SK-N-SH treated with all-trans-retinoic acid at 6 μM for 48 hours (cell line): ENCODE measurements around the gene CBLL2.

Experiments
- ATAC-seq: fragments of 200-7000 bp; cut with Tn5 transposase; 3 replicates; pipeline ENCODE4 v1.9.1; 2020; ENCODE audit warnings: mild to moderate bottlenecking, moderate library complexity
- ARNTL ChIP-seq: fragments of 450-650 bp; formaldehyde crosslinking; IDR thresholded peaks from 2 replicates; pipeline ENCODE4 v1.5.0; 2020; ENCODE audit warnings: low read depth, mild to moderate bottlenecking, moderate library complexity, borderline replicate concordance
- BACH2 ChIP-seq: fragments of 250-450 bp; sonication (Bioruptor Pico); IDR thresholded peaks from 2 replicates; pipeline ENCODE4 v1.9.0; 2021; ENCODE audit warnings: mild to moderate bottlenecking, borderline replicate concordance
- CREB5 ChIP-seq: fragments of 250-450 bp; sonication (Bioruptor Pico); IDR thresholded peaks from 2 replicates; pipeline ENCODE4 v1.5.1; 2020; ENCODE audit warnings: low read depth, mild to moderate bottlenecking, moderate library complexity
- CSDC2 ChIP-seq: fragments of 250-450 bp; sonication (Bioruptor Pico); IDR thresholded peaks from 2 replicates; pipeline ENCODE4 v1.5.0; 2020; ENCODE audit warnings: mild to moderate bottlenecking, moderate library complexity
- CSRNP3 ChIP-seq: fragments of 250-450 bp; sonication (Bioruptor Pico); IDR thresholded peaks from 2 replicates; pipeline ENCODE4 v1.5.1; 2021; ENCODE audit warnings: mild to moderate bottlenecking, moderate library complexity
- ESRRG ChIP-seq: fragments of 250-450 bp; sonication (Bioruptor Pico); IDR thresholded peaks from 2 replicates; pipeline ENCODE4 v1.6.1; 2021; ENCODE audit warnings: mild to moderate bottlenecking
- GLIS3 ChIP-seq: fragments of 250-450 bp; sonication (Bioruptor Pico); IDR thresholded peaks from 2 replicates; pipeline ENCODE4 v1.5.0; 2020; ENCODE audit warnings: mild to moderate bottlenecking, moderate library complexity
- ISL1 ChIP-seq: fragments of 250-450 bp; sonication (Bioruptor Pico); IDR thresholded peaks from 2 replicates; pipeline ENCODE4 v2.1.2; 2022; ENCODE audit warnings: mild to moderate bottlenecking, moderate library complexity
- OSR1 ChIP-seq: fragments of 250-450 bp; sonication (Bioruptor Pico); IDR thresholded peaks from 2 replicates; pipeline ENCODE4 v1.8.0; 2022; ENCODE audit warnings: moderate library complexity, mild to moderate bottlenecking, inconsistent platforms
- PATZ1 ChIP-seq: fragments of 250-450 bp; sonication (Bioruptor Pico); IDR thresholded peaks from 2 replicates; pipeline ENCODE4 v1.8.0; 2020; ENCODE audit warnings: mild to moderate bottlenecking, moderate library complexity, borderline replicate concordance
- POU6F1 ChIP-seq: fragments of 250-450 bp; sonication (Bioruptor Pico); IDR thresholded peaks from 2 replicates; pipeline ENCODE4 v1.8.0; 2021; ENCODE audit warnings: low read depth, mild to moderate bottlenecking, moderate library complexity, borderline replicate concordance
- PPARA ChIP-seq: fragments of 250-450 bp; sonication (Bioruptor Pico); IDR thresholded peaks from 2 replicates; pipeline ENCODE4 v1.5.0; 2020; ENCODE audit warnings: mild to moderate bottlenecking, borderline replicate concordance
- RARB ChIP-seq: fragments of 250-450 bp; sonication (Bioruptor Pico); IDR thresholded peaks from 2 replicates; pipeline ENCODE4 v1.8.0; 2021; ENCODE audit warnings: mild to moderate bottlenecking, moderate library complexity
- SNAI2 ChIP-seq: fragments of 250-450 bp; sonication (Bioruptor Pico); IDR thresholded peaks from 2 replicates; pipeline ENCODE4 v1.5.0; 2020; ENCODE audit warnings: mild to moderate bottlenecking, moderate library complexity
- TCF4 ChIP-seq: fragments of 250-450 bp; sonication (Bioruptor Pico); IDR thresholded peaks from 2 replicates; pipeline ENCODE4 v1.8.0; 2021; ENCODE audit warnings: mild to moderate bottlenecking, moderate library complexity, borderline replicate concordance
- TOX ChIP-seq: fragments of 250-450 bp; sonication (Bioruptor Pico); IDR thresholded peaks from 2 replicates; pipeline ENCODE4 v1.8.0; 2021; ENCODE audit warnings: mild to moderate bottlenecking, moderate library complexity, borderline replicate concordance
- TSHZ2 ChIP-seq: fragments of 250-450 bp; sonication (Bioruptor Pico); IDR thresholded peaks from 2 replicates; pipeline ENCODE4 v1.5.0; 2020; ENCODE audit warnings: mild to moderate bottlenecking, moderate library complexity
- ZC3H10 ChIP-seq: fragments of 250-450 bp; sonication (Bioruptor Pico); IDR thresholded peaks from 2 replicates; pipeline ENCODE4 v1.5.1; 2021; ENCODE audit warnings: mild to moderate bottlenecking, moderate library complexity
- ZFP3 ChIP-seq: fragments of 250-450 bp; sonication (Bioruptor Pico); IDR thresholded peaks from 2 replicates; pipeline ENCODE4 v1.5.0; 2020; ENCODE audit warnings: mild to moderate bottlenecking, moderate library complexity
- ZFP30 ChIP-seq: fragments of 450-650 bp; formaldehyde crosslinking; IDR thresholded peaks from 2 replicates; pipeline ENCODE4 v1.5.0; 2022; ENCODE audit warnings: mild to moderate bottlenecking, moderate library complexity
- ZNF565 ChIP-seq: fragments of 450-650 bp; formaldehyde crosslinking; conservative IDR thresholded peaks from 2 replicates; pipeline ENCODE4 v1.5.0; 2020; ENCODE audit warnings: low read depth, mild to moderate bottlenecking, moderate library complexity
- ZNF70 ChIP-seq: fragments of 450-650 bp; formaldehyde crosslinking; IDR thresholded peaks from 2 replicates; pipeline ENCODE4 v1.5.0; 2020; ENCODE audit warnings: mild to moderate bottlenecking, moderate library complexity
- ZNF8 ChIP-seq: fragments of 450-650 bp; formaldehyde crosslinking; IDR thresholded peaks from 2 replicates; pipeline ENCODE4 v1.5.0; 2020; ENCODE audit warnings: mild to moderate bottlenecking, moderate library complexity

CBLL2 gene

DNA sequence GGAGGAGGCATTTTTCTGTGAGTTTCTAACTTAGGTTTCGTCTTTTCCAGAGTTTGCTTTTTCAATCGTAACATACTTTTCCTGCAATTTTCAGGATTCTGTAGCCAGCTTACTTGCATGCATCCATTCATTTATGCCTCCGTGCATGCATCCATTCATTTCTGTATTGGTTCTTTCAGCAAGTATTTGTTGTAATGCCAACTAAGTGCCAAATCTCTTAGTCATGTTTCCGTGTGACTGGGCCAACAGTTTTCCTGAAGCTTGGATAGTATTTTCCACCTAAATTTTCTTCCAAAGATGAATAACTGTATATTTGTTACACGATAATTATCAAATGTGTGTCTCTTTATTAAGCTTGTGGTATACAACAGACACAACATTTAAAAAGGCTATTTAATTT lies 41.5 kb downstream of the CBLL2 start:
- ATAC-seq, result no peak
- no peak for TF ChIP-seq CSRNP3 (CRISPR knock-in tag)
- no peak for TF ChIP-seq TCF4 (CRISPR knock-in tag)
- TF ChIP-seq RARB (CRISPR knock-in tag), result no peak
- TF ChIP-seq BACH2, result no peak
- TF ChIP-seq GLIS3 (CRISPR knock-in tag), result no peak
- no peak for TF ChIP-seq ZNF565
- no peak for TF ChIP-seq ZFP3 (CRISPR knock-in tag)
- TF ChIP-seq ZNF8, result no peak
- TF ChIP-seq ZFP30, result no peak
- TF ChIP-seq CREB5 (CRISPR knock-in tag), result no peak
- TF ChIP-seq ISL1, result no peak
- TF ChIP-seq ZC3H10, result no peak
- TF ChIP-seq PATZ1 (CRISPR knock-in tag), result no peak
- TF ChIP-seq, all 23 proteins: peak for 0

GRCh38 chrX:22314692-22315091 lies 42.0 kb downstream of the CBLL2 start:
- peak; percentile 59 for ATAC-seq
- TF ChIP-seq TSHZ2, result no peak
- TF ChIP-seq ARNTL (CRISPR knock-in tag), result no peak
- no peak for TF ChIP-seq ZNF8
- TF ChIP-seq ZNF565, result no peak
- TF ChIP-seq CREB5 (CRISPR knock-in tag), result no peak
- no peak for TF ChIP-seq PPARA (CRISPR knock-in tag)
- no peak for TF ChIP-seq SNAI2 (CRISPR knock-in tag)
- TF ChIP-seq OSR1, result no peak
- TF ChIP-seq POU6F1 (CRISPR knock-in tag), result no peak
- no peak for TF ChIP-seq ZFP3 (CRISPR knock-in tag)
- TF ChIP-seq ZNF70 (CRISPR knock-in tag), result no peak
- TF ChIP-seq TOX (CRISPR knock-in tag), result no peak

- ATAC-seq, result no peak
- TF ChIP-seq CSDC2, result no peak
- TF ChIP-seq RARB (CRISPR knock-in tag), result no peak
- no peak for TF ChIP-seq ZFP3 (CRISPR knock-in tag)
- TF ChIP-seq ZNF70 (CRISPR knock-in tag), result no peak
- TF ChIP-seq ZNF8, result no peak
- TF ChIP-seq ISL1, result no peak
- TF ChIP-seq POU6F1 (CRISPR knock-in tag), result no peak
- TF ChIP-seq SNAI2 (CRISPR knock-in tag), result no peak
- TF ChIP-seq ZNF565, result no peak
- TF ChIP-seq ESRRG (CRISPR knock-in tag), result no peak
- TF ChIP-seq TCF4 (CRISPR knock-in tag), result no peak
- no peak for TF ChIP-seq TSHZ2
- TF ChIP-seq ZC3H10, result no peak
- no peak for TF ChIP-seq GLIS3 (CRISPR knock-in tag)
Observed at GRCh38 chrX:22315151-22315550, 42.4 kb downstream of the CBLL2 start.
